GM12891 (cell line): Measurements from ENCODE around the gene APBB1.

Experiments used
- DNase-seq: peaks from one replicate; pipeline ENCODE4 v3.0.0; 2011; ENCODE audit warnings: low spot score; ENCODE audit not compliant: insufficient read length
- FAIRE-seq: peaks from 2 replicates; lab custom pipeline; 2011; peaks lifted over from hg19 to GRCh38; lab: Jason Lieb, UNC
- PAX5 ChIP-seq: IDR thresholded peaks from 2 replicates; pipeline ENCODE4 v1.6.1; 2011; ENCODE audit warnings: low read length, moderate library complexity, mild to moderate bottlenecking; ENCODE audit not compliant: insufficient read depth, severe bottlenecking
- POLR2A ChIP-seq: IDR thresholded peaks from 2 replicates; pipeline ENCODE4 v1.6.1; 2011; ENCODE audit warnings: low read depth, low read length, control low read depth
- POLR2AphosphoS5 ChIP-seq: IDR thresholded peaks from 2 replicates; pipeline ENCODE4 v1.6.1; 2011; ENCODE audit warnings: low read depth, low read length, control low read depth
- POU2F2 ChIP-seq: IDR thresholded peaks from 2 replicates; pipeline ENCODE4 v1.6.1; 2011; ENCODE audit warnings: low read depth, mild to moderate bottlenecking, control low read depth, low read length, moderate library complexity
- SPI1 ChIP-seq: IDR thresholded peaks from 2 replicates; pipeline ENCODE4 v1.6.1; 2011; ENCODE audit warnings: low read depth, low read length, control low read depth
- TAF1 ChIP-seq: IDR thresholded peaks from 2 replicates; pipeline ENCODE4 v1.6.1; 2011; ENCODE audit warnings: low read depth, low read length, control low read depth

APBB1 gene

GRCh38 chr11:6385046-6385777 lies 33.7 kb downstream of the APBB1 start:
- no peak for FAIRE-seq
- no peak for TF ChIP-seq TAF1
- TF ChIP-seq PAX5: no peak
- no peak for TF ChIP-seq POLR2AphosphoS5
- TF ChIP-seq POLR2A: no peak
- no peak for TF ChIP-seq SPI1
- no peak for TF ChIP-seq POU2F2
- DNase-seq: no peak

DNA sequence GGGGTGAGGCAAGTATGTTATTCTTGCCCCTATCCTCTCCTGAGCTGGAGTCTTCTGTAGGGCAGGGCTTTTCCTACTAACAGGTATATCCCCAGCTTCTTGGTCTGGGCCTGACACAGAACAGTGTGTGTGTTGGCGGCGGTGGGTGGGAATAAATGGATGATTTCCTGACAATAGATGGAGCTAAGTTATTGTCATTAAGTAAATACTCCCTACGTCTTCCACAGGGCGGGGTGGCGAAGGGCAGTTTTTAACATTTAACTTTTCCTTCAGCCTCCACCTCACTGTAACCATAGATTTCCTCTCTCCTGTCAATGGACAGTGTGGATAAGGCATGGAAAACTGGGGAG lies 40.3 kb downstream of the APBB1 start:
- TF ChIP-seq POU2F2: no peak
- no peak for TF ChIP-seq POLR2AphosphoS5
- TF ChIP-seq TAF1: no peak
- no peak for TF ChIP-seq POLR2A
- TF ChIP-seq SPI1: no peak
- no peak for TF ChIP-seq PAX5
- no peak for DNase-seq
- FAIRE-seq: no peak

GRCh38 chr11:6377902-6378639 lies 40.8 kb downstream of the APBB1 start:
- TF ChIP-seq SPI1: 0 out of 2 replicates have a peak, but pooled peaks have one; percentile 14
- TF ChIP-seq TAF1: no peak
- DNase-seq: no peak

DNA sequence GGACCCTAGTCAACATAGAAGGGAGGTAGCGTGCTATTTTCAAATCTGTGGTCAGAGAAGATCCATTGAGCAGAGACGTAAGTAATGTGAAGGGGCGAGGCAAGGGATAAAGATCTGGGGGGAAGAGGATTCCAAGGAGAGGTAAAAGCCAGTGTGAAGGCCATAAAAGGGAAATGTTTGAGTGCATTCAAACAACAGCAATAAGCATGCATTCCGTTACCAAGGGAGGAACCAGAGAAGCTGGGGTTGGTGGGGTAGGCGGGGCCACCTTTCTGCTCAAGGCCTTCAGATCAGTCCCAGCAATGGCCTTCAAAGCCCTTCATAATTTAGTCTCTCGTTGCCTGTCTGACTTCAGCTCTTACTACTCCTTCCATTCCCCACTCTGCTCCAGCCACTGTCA lies 47.1 kb downstream of the APBB1 start:
- DNase-seq: no peak
- no peak for FAIRE-seq

More at GRCh38 chr11:6377902-6378639, 40.8 kb downstream of the APBB1 start:
- FAIRE-seq: peak; percentile 67

GRCh38 chr11:6365659-6366058 lies 53.2 kb downstream of the APBB1 start:
- no peak for FAIRE-seq

More for the DNA sequence above, 47.1 kb downstream of the APBB1 start:
- TF ChIP-seq POU2F2 (no peak), SPI1 (no peak), PAX5 (no peak), POLR2A (no peak), TAF1 (no peak), POLR2AphosphoS5 (no peak)

GRCh38 chr11:6362873-6363678 lies 55.8 kb downstream of the APBB1 start:
- peak; percentile 46 for DNase-seq
- FAIRE-seq: peak; percentile 95
- no peak for TF ChIP-seq PAX5
- TF ChIP-seq POLR2A: no peak
- no peak for TF ChIP-seq TAF1
- TF ChIP-seq POLR2AphosphoS5: no peak
- TF ChIP-seq POU2F2: 0 out of 2 replicates have a peak, but pooled peaks have one; percentile 13

More at GRCh38 chr11:6365659-6366058, 53.2 kb downstream of the APBB1 start:
- DNase-seq: no peak
- TF ChIP-seq POU2F2: no peak
- no peak for TF ChIP-seq TAF1
- TF ChIP-seq PAX5: no peak
- no peak for TF ChIP-seq POLR2A
- no peak for TF ChIP-seq SPI1
- TF ChIP-seq POLR2AphosphoS5: no peak

- no peak for TF ChIP-seq TAF1
- TF ChIP-seq SPI1: no peak
- no peak for TF ChIP-seq PAX5
- DNase-seq (no peak), FAIRE-seq (no peak)
Measured at GRCh38 chr11:6362185-6362872, 56.6 kb downstream of the APBB1 start.

GRCh38 chr11:6360183-6360582 lies 58.7 kb downstream of the APBB1 start:
- TF ChIP-seq POU2F2 (no peak), TAF1 (no peak)
- FAIRE-seq: no peak
- DNase-seq: no peak

GRCh38 chr11:6357222-6357621 lies 61.7 kb downstream of the APBB1 start:
- no peak for FAIRE-seq
- DNase-seq: no peak
- TF ChIP-seq TAF1 (no peak), SPI1 (no peak), PAX5 (no peak), POLR2A (no peak), POU2F2 (no peak), POLR2AphosphoS5 (no peak)
